ENCODE measurements around the gene CEP290. TPM values are rescaled to one million over a fixed set of nuclear protein-coding genes. Genes with fewer than 3 reads are reported as not detected.

The CEP290 gene, protein sequence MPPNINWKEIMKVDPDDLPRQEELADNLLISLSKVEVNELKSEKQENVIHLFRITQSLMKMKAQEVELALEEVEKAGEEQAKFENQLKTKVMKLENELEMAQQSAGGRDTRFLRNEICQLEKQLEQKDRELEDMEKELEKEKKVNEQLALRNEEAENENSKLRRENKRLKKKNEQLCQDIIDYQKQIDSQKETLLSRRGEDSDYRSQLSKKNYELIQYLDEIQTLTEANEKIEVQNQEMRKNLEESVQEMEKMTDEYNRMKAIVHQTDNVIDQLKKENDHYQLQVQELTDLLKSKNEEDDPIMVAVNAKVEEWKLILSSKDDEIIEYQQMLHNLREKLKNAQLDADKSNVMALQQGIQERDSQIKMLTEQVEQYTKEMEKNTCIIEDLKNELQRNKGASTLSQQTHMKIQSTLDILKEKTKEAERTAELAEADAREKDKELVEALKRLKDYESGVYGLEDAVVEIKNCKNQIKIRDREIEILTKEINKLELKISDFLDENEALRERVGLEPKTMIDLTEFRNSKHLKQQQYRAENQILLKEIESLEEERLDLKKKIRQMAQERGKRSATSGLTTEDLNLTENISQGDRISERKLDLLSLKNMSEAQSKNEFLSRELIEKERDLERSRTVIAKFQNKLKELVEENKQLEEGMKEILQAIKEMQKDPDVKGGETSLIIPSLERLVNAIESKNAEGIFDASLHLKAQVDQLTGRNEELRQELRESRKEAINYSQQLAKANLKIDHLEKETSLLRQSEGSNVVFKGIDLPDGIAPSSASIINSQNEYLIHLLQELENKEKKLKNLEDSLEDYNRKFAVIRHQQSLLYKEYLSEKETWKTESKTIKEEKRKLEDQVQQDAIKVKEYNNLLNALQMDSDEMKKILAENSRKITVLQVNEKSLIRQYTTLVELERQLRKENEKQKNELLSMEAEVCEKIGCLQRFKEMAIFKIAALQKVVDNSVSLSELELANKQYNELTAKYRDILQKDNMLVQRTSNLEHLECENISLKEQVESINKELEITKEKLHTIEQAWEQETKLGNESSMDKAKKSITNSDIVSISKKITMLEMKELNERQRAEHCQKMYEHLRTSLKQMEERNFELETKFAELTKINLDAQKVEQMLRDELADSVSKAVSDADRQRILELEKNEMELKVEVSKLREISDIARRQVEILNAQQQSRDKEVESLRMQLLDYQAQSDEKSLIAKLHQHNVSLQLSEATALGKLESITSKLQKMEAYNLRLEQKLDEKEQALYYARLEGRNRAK (N-terminal part only)
- total RNA-seq = 14.4 and 32.1 TPM in 2 replicates

DNA sequence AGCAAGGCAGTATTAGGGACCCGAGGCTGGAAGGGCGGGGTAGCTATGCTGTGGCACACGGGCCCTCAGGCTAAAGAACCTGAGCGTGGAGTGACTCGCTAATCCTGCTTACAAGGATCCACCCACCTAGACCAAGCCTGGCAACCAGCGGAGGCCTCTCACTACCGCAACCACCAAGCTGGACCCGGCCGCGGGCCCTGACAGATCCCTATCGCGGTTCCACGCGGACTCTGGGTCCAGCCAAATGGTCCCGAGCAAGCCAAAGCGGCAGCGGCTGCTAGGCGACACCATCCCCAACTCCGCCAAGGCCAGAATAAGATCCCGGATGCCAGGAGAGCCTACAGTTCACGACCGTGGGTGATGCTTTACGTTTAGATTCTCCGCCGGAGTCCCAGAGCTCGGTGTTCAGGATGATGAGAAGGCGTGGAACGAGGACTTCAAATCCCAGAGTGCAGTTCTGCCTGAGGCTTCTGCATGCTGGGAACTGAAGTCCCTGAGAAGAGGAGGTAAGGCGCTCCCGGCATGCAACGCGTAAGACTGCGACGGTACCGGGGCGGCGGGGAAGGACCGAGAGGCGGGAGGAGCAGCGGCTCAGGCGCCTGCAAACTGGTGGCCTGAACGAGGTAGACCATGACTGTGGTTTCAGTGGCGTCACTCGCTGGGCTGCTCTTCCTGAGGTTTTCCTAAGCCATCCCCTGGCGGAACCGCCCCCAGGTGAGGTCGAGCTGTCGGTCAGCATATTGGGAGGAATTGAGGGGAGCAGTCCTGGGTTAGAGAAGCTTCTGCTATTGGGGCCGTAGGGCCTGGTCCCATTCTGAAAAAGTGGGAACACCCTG, at the start of gene CEP290, which contains the start of gene TMTC3:
Gene CEP290, minus strand, starts transcription at position 315 of the 836 bp plus-strand sequence. CDS start 781 bp downstream, outside the sequence.
Gene TMTC3, plus strand, starts transcription at position 534 of the 836 bp plus-strand sequence. CDS start 6,009 bp downstream, outside the sequence.

DNA sequence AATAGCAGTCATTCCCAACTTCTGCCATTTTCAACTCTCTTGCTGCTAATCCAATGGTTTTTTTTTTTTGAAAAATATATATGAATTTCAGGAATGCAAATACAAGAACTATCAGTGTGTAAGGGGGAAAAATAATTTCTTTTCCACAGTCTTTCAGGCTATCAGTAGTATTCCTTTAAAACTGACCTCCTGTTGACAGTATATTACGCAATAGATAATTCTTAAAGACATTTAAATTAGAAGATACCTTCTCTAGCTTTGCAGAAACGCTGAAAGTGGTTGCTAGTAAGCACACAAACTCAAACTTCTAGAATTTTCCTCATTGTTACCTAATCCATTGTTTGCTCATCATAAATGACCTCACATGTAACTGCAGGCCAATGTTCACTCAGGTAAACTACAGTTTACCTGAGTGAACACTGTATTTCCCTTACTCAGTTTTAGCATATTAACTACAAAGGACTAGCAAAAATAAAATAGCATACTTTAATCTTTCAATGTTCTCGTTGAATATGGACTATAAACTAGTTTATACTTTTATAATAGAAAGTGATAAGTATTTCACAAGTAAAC, 112.7 kb downstream of the CEP290 start, which contains the start of gene C12orf50:
Gene C12orf50, minus strand, starts transcription at position 309 of the 573 bp plus-strand sequence. CDS start 2,439 bp downstream, outside the sequence.

Other genes starting within 250 kb of the CEP290 start
- not detected in 2 replicates for gene C12orf50, start 112.7 kb downstream of the CEP290 start, total RNA-seq
- 61.7 and 71.6 TPM in 2 replicates for gene TMTC3, start 219 bp upstream of the CEP290 start, total RNA-seq

Measured in regular cardiac myocyte (primary cell).